Panc1 (cell line): ENCODE results near the gene FHIT.

ENCODE experiments used
- SIN3A ChIP-seq: IDR thresholded peaks from 2 replicates; pipeline ENCODE4 v1.6.1; 2012; ENCODE audit warnings: low read depth, mild to moderate bottlenecking, low read length, moderate library complexity, borderline replicate concordance; ENCODE audit not compliant: insufficient read depth
- TF ChIP-seq, protein P1 (sequence below): fragments of 450-650 bp; IDR thresholded peaks from 2 replicates; pipeline ENCODE4 v1.5.1; 2017; ENCODE audit warnings: mild to moderate bottlenecking

DNA sequence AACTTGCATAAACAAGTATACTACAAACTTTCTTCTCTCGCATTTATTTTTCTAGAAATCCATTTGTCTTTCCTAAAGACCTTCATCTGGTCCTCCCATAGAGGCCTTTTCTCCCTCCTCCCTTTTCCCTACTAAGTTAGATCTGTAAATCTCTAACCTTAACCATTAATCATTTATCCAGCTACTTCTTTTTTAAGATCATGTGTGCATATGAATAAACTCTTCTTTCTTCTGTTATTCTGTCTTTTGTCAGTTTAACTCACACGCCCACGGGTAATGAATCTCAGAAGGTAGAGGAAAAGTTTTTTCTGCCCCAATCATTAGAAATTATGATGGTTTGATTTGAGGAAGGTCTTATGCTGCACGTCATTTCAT, 48.7 kb upstream of the FHIT start:
- TF ChIP-seq, protein P1, sequence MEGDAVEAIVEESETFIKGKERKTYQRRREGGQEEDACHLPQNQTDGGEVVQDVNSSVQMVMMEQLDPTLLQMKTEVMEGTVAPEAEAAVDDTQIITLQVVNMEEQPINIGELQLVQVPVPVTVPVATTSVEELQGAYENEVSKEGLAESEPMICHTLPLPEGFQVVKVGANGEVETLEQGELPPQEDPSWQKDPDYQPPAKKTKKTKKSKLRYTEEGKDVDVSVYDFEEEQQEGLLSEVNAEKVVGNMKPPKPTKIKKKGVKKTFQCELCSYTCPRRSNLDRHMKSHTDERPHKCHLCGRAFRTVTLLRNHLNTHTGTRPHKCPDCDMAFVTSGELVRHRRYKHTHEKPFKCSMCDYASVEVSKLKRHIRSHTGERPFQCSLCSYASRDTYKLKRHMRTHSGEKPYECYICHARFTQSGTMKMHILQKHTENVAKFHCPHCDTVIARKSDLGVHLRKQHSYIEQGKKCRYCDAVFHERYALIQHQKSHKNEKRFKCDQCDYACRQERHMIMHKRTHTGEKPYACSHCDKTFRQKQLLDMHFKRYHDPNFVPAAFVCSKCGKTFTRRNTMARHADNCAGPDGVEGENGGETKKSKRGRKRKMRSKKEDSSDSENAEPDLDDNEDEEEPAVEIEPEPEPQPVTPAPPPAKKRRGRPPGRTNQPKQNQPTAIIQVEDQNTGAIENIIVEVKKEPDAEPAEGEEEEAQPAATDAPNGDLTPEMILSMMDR: no peak
- TF ChIP-seq SIN3A: no peak
